K562 (cell line): ENCODE measurements around the gene XAB2. TPM values are rescaled to one million over a fixed set of nuclear protein-coding genes. Genes with fewer than 3 reads are reported as not detected.

Source experiments
- BMI1 ChIP-seq: fragments of 150-350 bp; IDR thresholded peaks from 2 replicates; pipeline ENCODE4 v1.6.1; 2014; ENCODE audit warnings: low read length
- EGR1 ChIP-seq: fragments of 450-650 bp; conservative IDR thresholded peaks from 2 replicates; pipeline ENCODE4 v1.6.1; 2017; ENCODE audit warnings: mild to moderate bottlenecking
- FOXP1 ChIP-seq: sonication (generic); formaldehyde crosslinking; IDR thresholded peaks from 2 replicates; pipeline ENCODE4 v1.8.0; 2022; ENCODE audit warnings: mild to moderate bottlenecking, missing genetic modification reagents
- GABPB1 ChIP-seq: sonication (generic); formaldehyde crosslinking; IDR thresholded peaks from 2 replicates; pipeline ENCODE4 v1.8.0; 2022; ENCODE audit warnings: mild to moderate bottlenecking, missing genetic modification reagents
- KLF6 ChIP-seq: fragments of 250-450 bp; sonication (Bioruptor Pico); IDR thresholded peaks from 2 replicates; pipeline ENCODE4 v1.4.0; 2020; ENCODE audit warnings: mild to moderate bottlenecking, moderate library complexity, borderline replicate concordance
- MED1 ChIP-seq: sonication (generic); formaldehyde crosslinking; IDR thresholded peaks from 2 replicates; pipeline ENCODE4 v1.8.1; 2023; ENCODE audit warnings: missing genetic modification reagents, borderline replicate concordance
- NCOR1 ChIP-seq: fragments of 450-650 bp; IDR thresholded peaks from 2 replicates; pipeline ENCODE4 v1.6.1; 2016; ENCODE audit warnings: mild to moderate bottlenecking, moderate library complexity
- NR1H2 ChIP-seq: sonication (generic); formaldehyde crosslinking; IDR thresholded peaks from 2 replicates; pipeline ENCODE4 v1.4.0; 2020; ENCODE audit warnings: mild to moderate bottlenecking, missing genetic modification reagents
- POLR2B ChIP-seq: fragments of 450-650 bp; IDR thresholded peaks from 2 replicates; pipeline ENCODE4 v1.6.1; 2018; ENCODE audit warnings: low read depth; ENCODE audit not compliant: partially characterized antibody
- SOX6 ChIP-seq: fragments of 450-650 bp; IDR thresholded peaks from 2 replicates; pipeline ENCODE4 v1.6.1; 2014; ENCODE audit warnings: mild to moderate bottlenecking
- ZC3H8 ChIP-seq: fragments of 450-650 bp; IDR thresholded peaks from 2 replicates; pipeline ENCODE4 v1.6.1; 2017
- ZNF263 ChIP-seq: sonication (generic); formaldehyde crosslinking; IDR thresholded peaks from 2 replicates; pipeline ENCODE4 v1.8.0; 2022; ENCODE audit warnings: mild to moderate bottlenecking, missing genetic modification reagents, borderline replicate concordance
- ZNF586 ChIP-seq: fragments of 450-650 bp; formaldehyde crosslinking; conservative IDR thresholded peaks from 2 replicates; pipeline ENCODE4 v1.4.0; 2020; ENCODE audit warnings: mild to moderate bottlenecking, moderate library complexity
- ZSCAN32 ChIP-seq: fragments of 450-650 bp; formaldehyde crosslinking; IDR thresholded peaks from 2 replicates; pipeline ENCODE4 v1.4.0; 2020; ENCODE audit warnings: mild to moderate bottlenecking, moderate library complexity
- polyA plus RNA-seq, 8 experiments: library from polyadenylated mRNA; depleted of rRNA in 4 of 8; stranded (reverse) in 5 of 8; unstranded in 3 of 8; fragments of >200 nt; fragmentation: Nextera tagmentation in 2 of 8; fragmentation: Illumina TruSeq in 1 of 8; extraction: Ambion mirVana in 2 of 8; extraction: Trizol in 1 of 8; gene quantifications; 2 replicates each; pipeline versions ENCODE4 v1.2.1 to v1.2.3, GENCODE V29; 2011 to 2014; ENCODE audit warnings: inconsistent platforms in 1 of 8, missing spikeins in 1 of 8
- total RNA-seq, 7 experiments: library from RNA; depleted of rRNA in 6 of 7; stranded (reverse); fragments of >200 nt in 6 of 7; fragmentation: Illumina TruSeq in 2 of 7; extraction: Trizol in 2 of 7; gene quantifications; 2 replicates each; pipeline versions ENCODE4 v1.2.1 to v1.2.3, GENCODE V29; 2011 to 2021; ENCODE audit warnings: low replicate concordance in 1 of 7
- TF ChIP-seq, protein P1 (sequence below), 3 experiments: IDR thresholded peaks in 2 of 3; conservative IDR thresholded peaks in 1 of 3; 2 replicates each; pipeline ENCODE4 v1.5.1; 2011 to 2012; ENCODE audit warnings: low read length in 3 of 3, mild to moderate bottlenecking in 3 of 3, control low read depth in 2 of 3, improper control_type of control experiment in 1 of 3, inconsistent platforms in 1 of 3, low read depth in 1 of 3, mixed read lengths in 1 of 3, moderate library complexity in 1 of 3; ENCODE audit not compliant: insufficient read depth in 2 of 3
- TF ChIP-seq, protein P2 (sequence below): fragments of 450-650 bp; formaldehyde crosslinking; IDR thresholded peaks from 2 replicates; pipeline ENCODE4 v1.4.0; 2022; ENCODE audit warnings: missing genetic modification characterization
- TF ChIP-seq, protein P3 (sequence below), 2 experiments: fragments of 450-650 bp; IDR thresholded peaks; 2 replicates each; pipeline ENCODE4 v1.6.1; 2016; ENCODE audit warnings: mild to moderate bottlenecking in 2 of 2, borderline replicate concordance in 1 of 2, low read depth in 1 of 2, moderate library complexity in 1 of 2

Gene XAB2
- total and polyA plus RNA-seq, 9 of the 15 experiments (the other 6 are each of a cell fraction or from before 2014, with no cell fraction given) = 0.21 to 58.3 (median 20.0) TPM

DNA sequence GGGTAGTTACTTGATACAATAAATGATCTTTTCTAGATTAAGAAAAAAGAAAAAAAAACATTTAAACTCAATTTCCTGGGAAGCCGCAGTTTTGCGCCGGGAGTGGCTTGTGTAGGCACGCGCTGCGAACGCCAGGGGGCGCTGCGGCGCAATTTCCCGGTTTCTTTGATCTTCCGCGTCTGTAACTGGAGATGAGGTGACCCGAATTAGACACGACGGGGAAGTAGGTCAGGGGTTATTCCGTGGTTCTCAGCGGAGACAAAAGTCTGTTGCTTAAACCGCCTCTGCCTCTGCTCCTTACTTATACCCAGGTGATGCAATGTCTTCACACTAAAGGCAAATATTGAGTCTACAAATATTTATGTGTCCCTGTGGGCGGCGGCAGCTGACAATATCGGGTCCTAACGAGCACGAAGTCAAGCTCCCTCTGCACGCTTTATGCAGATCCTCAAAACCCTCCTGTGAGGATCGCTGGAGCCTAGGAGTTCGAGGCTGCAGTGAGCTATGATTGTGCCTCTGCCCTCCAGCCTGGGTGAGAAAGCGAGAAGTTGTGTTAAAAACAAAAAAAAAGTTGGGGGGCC, 22.8 kb upstream of the XAB2 start (continued):
- TF ChIP-seq ZC3H8 (no peak), ZNF263 (CRISPR knock-in tag) (0 out of 2 replicates have a peak, but pooled peaks have one; percentile 47), MED1 (no peak), GABPB1 (CRISPR knock-in tag) (no peak; the same call in 1 of the 2 replicates), NCOR1 (peak; percentile 79), NR1H2 (CRISPR knock-in tag) (no peak), FOXP1 (CRISPR knock-in tag) (no peak), ZNF586 (CRISPR knock-in tag) (no peak), BMI1 (no peak), POLR2B (no peak), EGR1 (peak; percentile 47; the same call in 1 of the 2 replicates), SOX6 (peak; percentile 73), ZSCAN32 (CRISPR knock-in tag) (peak; percentile 32; the same call in 1 of the 2 replicates), KLF6 (peak; percentile 1; the same call in 1 of the 2 replicates)
- TF ChIP-seq, protein P1, sequence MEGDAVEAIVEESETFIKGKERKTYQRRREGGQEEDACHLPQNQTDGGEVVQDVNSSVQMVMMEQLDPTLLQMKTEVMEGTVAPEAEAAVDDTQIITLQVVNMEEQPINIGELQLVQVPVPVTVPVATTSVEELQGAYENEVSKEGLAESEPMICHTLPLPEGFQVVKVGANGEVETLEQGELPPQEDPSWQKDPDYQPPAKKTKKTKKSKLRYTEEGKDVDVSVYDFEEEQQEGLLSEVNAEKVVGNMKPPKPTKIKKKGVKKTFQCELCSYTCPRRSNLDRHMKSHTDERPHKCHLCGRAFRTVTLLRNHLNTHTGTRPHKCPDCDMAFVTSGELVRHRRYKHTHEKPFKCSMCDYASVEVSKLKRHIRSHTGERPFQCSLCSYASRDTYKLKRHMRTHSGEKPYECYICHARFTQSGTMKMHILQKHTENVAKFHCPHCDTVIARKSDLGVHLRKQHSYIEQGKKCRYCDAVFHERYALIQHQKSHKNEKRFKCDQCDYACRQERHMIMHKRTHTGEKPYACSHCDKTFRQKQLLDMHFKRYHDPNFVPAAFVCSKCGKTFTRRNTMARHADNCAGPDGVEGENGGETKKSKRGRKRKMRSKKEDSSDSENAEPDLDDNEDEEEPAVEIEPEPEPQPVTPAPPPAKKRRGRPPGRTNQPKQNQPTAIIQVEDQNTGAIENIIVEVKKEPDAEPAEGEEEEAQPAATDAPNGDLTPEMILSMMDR (IDR thresholded peaks at IDR 0.05 in 2 of 3, conservative IDR thresholded peaks at IDR 0.05 in 1 of 3; ENCODE audit: insufficient read depth in 2 of 3, low read depth in 1 of 3, low read length in 3 of 3) = peak; percentile 88 to 99 (median 96)
- TF ChIP-seq, protein P2, sequence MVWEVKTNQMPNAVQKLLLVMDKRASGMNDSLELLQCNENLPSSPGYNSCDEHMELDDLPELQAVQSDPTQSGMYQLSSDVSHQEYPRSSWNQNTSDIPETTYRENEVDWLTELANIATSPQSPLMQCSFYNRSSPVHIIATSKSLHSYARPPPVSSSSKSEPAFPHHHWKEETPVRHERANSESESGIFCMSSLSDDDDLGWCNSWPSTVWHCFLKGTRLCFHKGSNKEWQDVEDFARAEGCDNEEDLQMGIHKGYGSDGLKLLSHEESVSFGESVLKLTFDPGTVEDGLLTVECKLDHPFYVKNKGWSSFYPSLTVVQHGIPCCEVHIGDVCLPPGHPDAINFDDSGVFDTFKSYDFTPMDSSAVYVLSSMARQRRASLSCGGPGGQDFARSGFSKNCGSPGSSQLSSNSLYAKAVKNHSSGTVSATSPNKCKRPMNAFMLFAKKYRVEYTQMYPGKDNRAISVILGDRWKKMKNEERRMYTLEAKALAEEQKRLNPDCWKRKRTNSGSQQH (CRISPR knock-in tag) = no peak
- TF ChIP-seq, protein P3, sequence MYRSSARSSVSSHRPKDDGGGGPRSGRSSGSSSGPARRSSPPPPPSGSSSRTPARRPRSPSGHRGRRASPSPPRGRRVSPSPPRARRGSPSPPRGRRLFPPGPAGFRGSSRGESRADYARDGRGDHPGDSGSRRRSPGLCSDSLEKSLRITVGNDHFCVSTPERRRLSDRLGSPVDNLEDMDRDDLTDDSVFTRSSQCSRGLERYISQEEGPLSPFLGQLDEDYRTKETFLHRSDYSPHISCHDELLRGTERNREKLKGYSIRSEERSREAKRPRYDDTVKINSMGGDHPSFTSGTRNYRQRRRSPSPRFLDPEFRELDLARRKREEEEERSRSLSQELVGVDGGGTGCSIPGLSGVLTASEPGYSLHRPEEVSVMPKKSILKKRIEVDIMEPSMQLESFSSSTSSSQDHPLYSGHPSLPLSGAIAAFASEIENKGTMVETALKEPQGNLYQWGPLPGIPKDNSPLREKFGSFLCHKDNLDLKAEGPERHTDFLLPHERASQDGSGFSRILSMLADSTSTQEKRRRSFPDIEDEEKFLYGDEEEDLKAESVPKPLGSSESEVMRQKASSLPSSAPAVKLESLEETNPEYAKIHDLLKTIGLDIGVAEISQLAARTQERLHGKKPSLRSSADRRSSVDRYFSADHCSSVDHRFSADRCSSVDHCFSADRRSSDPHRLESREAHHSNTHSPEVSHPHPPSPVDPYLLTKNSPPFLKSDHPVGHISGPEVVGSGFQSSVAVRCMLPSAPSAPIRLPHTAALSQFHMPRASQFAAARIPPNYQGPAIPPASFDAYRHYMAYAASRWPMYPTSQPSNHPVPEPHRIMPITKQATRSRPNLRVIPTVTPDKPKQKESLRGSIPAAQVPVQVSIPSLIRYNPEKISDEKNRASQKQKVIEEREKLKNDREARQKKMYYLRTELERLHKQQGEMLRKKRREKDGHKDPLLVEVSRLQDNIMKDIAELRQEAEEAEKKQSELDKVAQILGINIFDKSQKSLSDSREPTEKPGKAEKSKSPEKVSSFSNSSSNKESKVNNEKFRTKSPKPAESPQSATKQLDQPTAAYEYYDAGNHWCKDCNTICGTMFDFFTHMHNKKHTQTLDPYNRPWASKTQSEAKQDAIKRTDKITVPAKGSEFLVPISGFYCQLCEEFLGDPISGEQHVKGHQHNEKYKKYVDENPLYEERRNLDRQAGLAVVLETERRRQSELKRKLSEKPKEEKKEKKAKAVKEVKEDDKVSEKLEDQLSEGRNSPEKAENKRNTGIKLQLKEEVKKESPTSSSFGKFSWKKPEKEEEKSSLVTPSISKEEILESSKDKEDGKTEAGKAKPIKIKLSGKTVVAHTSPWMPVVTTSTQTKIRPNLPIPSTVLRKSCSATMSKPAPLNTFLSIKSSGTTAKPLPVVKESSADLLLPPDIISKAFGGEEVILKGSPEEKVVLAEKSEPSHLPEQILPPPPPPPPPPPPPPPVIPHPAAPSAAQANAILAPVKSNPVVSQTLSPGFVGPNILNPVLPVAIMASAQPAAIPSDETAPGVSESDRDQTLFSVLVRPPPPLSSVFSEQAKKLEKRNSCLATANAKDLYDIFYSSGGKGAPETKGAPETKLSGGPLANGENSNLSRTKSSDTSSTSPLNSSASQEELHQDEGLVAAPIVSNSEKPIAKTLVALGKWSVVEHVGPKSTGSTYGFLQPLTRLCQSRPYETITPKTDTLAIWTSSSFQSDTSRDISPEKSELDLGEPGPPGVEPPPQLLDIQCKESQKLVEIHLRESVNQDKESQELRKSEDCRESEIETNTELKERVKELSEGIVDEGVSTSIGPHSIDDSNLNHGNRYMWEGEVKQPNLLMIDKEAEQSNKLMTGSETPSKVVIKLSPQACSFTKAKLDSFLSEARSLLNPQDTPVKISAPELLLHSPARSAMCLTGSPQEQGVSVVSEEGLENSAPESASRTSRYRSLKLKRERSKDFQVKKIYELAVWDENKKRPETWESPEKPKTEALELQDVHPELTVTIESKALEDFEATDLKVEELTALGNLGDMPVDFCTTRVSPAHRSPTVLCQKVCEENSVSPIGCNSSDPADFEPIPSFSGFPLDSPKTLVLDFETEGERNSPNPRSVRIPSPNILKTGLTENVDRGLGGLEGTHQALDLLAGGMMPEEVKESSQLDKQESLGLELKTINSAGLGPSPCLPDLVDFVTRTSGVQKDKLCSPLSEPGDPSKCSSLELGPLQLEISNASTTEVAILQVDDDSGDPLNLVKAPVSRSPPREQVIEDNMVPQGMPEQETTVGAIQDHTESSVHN (IDR thresholded peaks at IDR 0.05; ENCODE audit: borderline replicate concordance in 1 of 2, low read depth in 1 of 2) = 0 out of 4 replicates have a peak, but pooled peaks of 1 of the 2 experiments have one; percentile 36
